Measurements from ENCODE around the gene MGST2. TPM values are rescaled to one million over a fixed set of nuclear protein-coding genes. Genes with fewer than 3 reads are reported as not detected.
"Not testable (repeated sequence)": the region's sequence is repeated elsewhere in the genome, so short reads cannot be mapped to it uniquely, and the experiment has no call there.

The MGST2 gene
- total RNA-seq, 2 experiments from 2014 or later, result 0.70 to 3.0 TPM

DNA sequence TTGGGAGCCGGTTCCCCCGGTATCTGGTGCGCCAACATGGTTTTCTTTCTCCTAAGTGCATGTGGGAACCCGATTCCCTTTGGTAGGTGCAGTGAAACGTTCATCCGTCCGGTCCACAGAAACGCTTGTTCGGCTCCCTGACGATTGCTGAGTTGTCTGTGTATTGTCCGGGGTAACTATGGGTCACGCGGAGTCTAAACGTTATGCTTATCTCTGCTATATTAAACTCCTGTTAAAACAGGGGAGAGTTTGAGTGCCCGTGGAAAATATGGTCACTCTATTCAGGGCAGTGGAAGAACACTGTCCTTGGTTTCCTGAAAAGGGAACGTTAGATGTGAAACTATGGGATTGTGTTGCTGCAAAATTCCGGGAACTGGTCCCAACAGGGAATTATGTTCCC is 32.4 kb upstream of the MGST2 start:
- Mint-ChIP-seq H3K27me3 (peaks cover 22% of the 10 kb centered on the region), H3K27ac (no peak overlapping the region), H3K4me3 (no peak overlapping the region), H3K9me3 (peaks cover 7% of the 10 kb centered on the region), H3K36me3 (ENCODE audit: low read depth) (no peaks in the 10 kb centered on the region), H3K4me1 (ENCODE audit: low read depth) (no peaks in the 10 kb centered on the region)
- H3K36me3 ChIP-seq (ENCODE audit: insufficient read depth, low read length), result no peaks in the 10 kb centered on the region
- no peak overlapping the region for H3K27ac ChIP-seq (ENCODE audit: low read depth in 1 of 2, low read length in 2 of 2)
- H3K27me3 ChIP-seq (ENCODE audit: control insufficient read depth in 1 of 2, insufficient read depth in 2 of 2, low read length in 2 of 2), result no peaks in the 10 kb centered on the region
- peaks cover 0 to 5% of the 10 kb centered on the region in 2 experiments for H3K9me3 ChIP-seq (ENCODE audit: control insufficient read depth in 1 of 2, insufficient read depth in 1 of 2, low read length in 2 of 2)
- ChIA-PET POLR2A (no interaction called here), CTCF (no interaction called here)
- intact Hi-C loops (cut with DNase I, micrococcal nuclease), result no loop called here
- DNase-seq, result no peak
- ATAC-seq (ENCODE audit: poor library complexity), result no peak
- no peaks in the 10 kb centered on the region for H3K4me1 ChIP-seq (ENCODE audit: insufficient read depth, low read length)
- TF ChIP-seq, protein P1, sequence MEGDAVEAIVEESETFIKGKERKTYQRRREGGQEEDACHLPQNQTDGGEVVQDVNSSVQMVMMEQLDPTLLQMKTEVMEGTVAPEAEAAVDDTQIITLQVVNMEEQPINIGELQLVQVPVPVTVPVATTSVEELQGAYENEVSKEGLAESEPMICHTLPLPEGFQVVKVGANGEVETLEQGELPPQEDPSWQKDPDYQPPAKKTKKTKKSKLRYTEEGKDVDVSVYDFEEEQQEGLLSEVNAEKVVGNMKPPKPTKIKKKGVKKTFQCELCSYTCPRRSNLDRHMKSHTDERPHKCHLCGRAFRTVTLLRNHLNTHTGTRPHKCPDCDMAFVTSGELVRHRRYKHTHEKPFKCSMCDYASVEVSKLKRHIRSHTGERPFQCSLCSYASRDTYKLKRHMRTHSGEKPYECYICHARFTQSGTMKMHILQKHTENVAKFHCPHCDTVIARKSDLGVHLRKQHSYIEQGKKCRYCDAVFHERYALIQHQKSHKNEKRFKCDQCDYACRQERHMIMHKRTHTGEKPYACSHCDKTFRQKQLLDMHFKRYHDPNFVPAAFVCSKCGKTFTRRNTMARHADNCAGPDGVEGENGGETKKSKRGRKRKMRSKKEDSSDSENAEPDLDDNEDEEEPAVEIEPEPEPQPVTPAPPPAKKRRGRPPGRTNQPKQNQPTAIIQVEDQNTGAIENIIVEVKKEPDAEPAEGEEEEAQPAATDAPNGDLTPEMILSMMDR (IDR thresholded peaks at IDR 0.05), result no peak
- no peak overlapping the region for H3K4me3 ChIP-seq (ENCODE audit: low read length)

DNA sequence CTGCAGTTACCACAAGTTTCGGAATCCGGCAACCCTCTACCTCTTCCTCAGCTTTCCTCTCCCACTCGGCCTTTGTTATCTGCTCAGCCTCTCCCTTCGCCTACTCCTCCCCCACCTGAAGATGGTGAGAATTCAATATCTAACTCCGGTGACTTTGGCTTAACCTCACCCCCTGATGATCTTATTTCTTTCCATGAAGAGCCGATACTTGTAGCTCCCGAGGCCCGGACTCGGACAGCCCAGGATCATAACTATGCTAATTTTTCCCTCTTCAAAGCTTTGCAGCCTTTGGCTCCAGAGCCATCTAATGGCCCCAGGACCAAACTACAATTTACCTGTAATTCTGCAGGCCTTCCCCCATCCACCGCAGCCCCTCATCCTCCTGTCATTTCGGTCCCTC is 32.0 kb upstream of the MGST2 start:
- Mint-ChIP-seq H3K27me3 (peaks cover 22% of the 10 kb centered on the region), H3K9me3 (peaks cover 8% of the 10 kb centered on the region), H3K4me1 (ENCODE audit: low read depth) (no peaks in the 10 kb centered on the region), H3K36me3 (ENCODE audit: low read depth) (no peaks in the 10 kb centered on the region), H3K27ac (no peak overlapping the region), H3K4me3 (no peak overlapping the region)
- ChIA-PET POLR2A (no interaction called here), CTCF (no interaction called here)
- Histone ChIP-seq H3K27ac (ENCODE audit: low read depth in 1 of 2, low read length in 2 of 2) (no peak overlapping the region), H3K9me3 (ENCODE audit: control insufficient read depth in 1 of 2, insufficient read depth in 1 of 2, low read length in 2 of 2) (peaks cover 0 to 10% of the 10 kb centered on the region in 2 experiments), H3K27me3 (ENCODE audit: control insufficient read depth in 1 of 2, insufficient read depth in 2 of 2, low read length in 2 of 2) (no peaks in the 10 kb centered on the region), H3K36me3 (ENCODE audit: insufficient read depth, low read length) (no peaks in the 10 kb centered on the region), H3K4me1 (ENCODE audit: insufficient read depth, low read length) (no peaks in the 10 kb centered on the region), H3K4me3 (ENCODE audit: low read length) (no peak overlapping the region)
- TF ChIP-seq, protein P1 (IDR thresholded peaks at IDR 0.05), result no peak
- DNase-seq (no peak), ATAC-seq (ENCODE audit: poor library complexity) (no peak)
- intact Hi-C loops (cut with DNase I, micrococcal nuclease), result no loop called here

DNA sequence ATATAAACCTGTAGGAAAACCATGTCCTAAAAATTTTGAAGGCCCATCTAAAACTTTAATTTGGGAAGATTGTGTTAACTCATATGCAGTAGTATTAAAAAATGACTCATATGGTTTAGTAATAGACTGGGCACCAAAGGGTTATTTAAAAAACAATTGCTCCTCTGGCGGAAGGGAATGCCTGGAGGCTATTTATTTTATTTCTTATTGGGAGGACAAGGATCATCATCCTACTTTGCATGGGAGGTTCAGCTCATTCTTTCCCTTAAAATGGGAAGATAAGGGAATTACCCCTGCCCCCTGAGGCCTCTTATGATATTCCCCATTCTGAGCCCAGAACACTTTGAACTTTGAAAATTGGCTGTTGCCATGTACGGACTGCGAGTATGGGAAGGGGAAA is 29.7 kb upstream of the MGST2 start:
- Mint-ChIP-seq H3K9me3 (peaks cover 11% of the 10 kb centered on the region), H3K27ac (no peak overlapping the region), H3K27me3 (peaks cover 27% of the 10 kb centered on the region), H3K4me3 (no peak overlapping the region), H3K36me3 (ENCODE audit: low read depth) (no peaks in the 10 kb centered on the region), H3K4me1 (ENCODE audit: low read depth) (no peaks in the 10 kb centered on the region)
- ATAC-seq (ENCODE audit: poor library complexity) (no peak), DNase-seq (no peak)
- Histone ChIP-seq H3K36me3 (ENCODE audit: insufficient read depth, low read length) (no peaks in the 10 kb centered on the region), H3K27ac (ENCODE audit: low read depth in 1 of 2, low read length in 2 of 2) (no peak overlapping the region), H3K4me1 (ENCODE audit: insufficient read depth, low read length) (no peaks in the 10 kb centered on the region), H3K4me3 (ENCODE audit: low read length) (no peak overlapping the region), H3K9me3 (ENCODE audit: control insufficient read depth in 1 of 2, insufficient read depth in 1 of 2, low read length in 2 of 2) (peaks cover 6 to 20% of the 10 kb centered on the region in 2 experiments), H3K27me3 (ENCODE audit: control insufficient read depth in 1 of 2, insufficient read depth in 2 of 2, low read length in 2 of 2) (no peaks in the 10 kb centered on the region)
- TF ChIP-seq, protein P1 (IDR thresholded peaks at IDR 0.05), result no peak
- ChIA-PET CTCF (no interaction called here), POLR2A (no interaction called here)
- intact Hi-C loops (cut with DNase I, micrococcal nuclease), result no loop called here

DNA sequence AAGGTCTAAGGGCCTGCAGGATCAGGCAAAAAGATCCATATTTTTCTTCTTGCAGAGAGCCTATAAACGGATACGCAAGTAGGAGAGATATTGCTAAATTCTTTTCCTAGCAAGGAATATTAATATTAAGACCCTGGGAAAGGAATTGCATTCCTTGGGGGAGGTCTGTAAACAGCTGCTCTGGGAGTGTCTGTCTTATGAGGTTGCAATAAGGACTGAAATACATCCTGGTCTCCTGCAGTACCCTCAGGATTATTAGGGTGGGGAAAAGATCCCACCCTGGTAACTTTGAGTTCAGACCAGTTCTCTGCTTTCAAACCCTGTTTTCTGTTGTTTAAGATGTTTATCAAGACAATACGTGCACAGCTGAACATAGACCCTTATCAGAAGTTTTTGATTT is 27.3 kb upstream of the MGST2 start:
- ATAC-seq (ENCODE audit: poor library complexity); POLR2A ChIA-PET; H3K4me1 Mint-ChIP-seq (ENCODE audit: low read depth); H3K36me3 ChIP-seq (ENCODE audit: insufficient read depth, low read length); H3K27ac ChIP-seq (ENCODE audit: low read depth in 1 of 2, low read length in 2 of 2); intact Hi-C loops (cut with DNase I, micrococcal nuclease); H3K27ac Mint-ChIP-seq; H3K4me3 Mint-ChIP-seq; H3K4me1 ChIP-seq (ENCODE audit: insufficient read depth, low read length); H3K36me3 Mint-ChIP-seq (ENCODE audit: low read depth); DNase-seq; H3K27me3 ChIP-seq (ENCODE audit: control insufficient read depth in 1 of 2, insufficient read depth in 2 of 2, low read length in 2 of 2); H3K4me3 ChIP-seq (ENCODE audit: low read length); CTCF ChIA-PET: not testable (repeated sequence)
- H3K27me3 Mint-ChIP-seq, result peaks cover 23% of the 10 kb centered on the region
- H3K9me3 Mint-ChIP-seq, result peaks cover 11% of the 10 kb centered on the region
- peaks cover 6 to 20% of the 10 kb centered on the region in 2 experiments for H3K9me3 ChIP-seq (ENCODE audit: control insufficient read depth in 1 of 2, insufficient read depth in 1 of 2, low read length in 2 of 2)

Measured in CD4-positive, alpha-beta T cell (primary cell).